ENCODE data around the gene TOLLIP. TPM values are rescaled to one million over a fixed set of nuclear protein-coding genes. Genes with fewer than 3 reads are reported as not detected.

TOLLIP gene
- total RNA-seq, 1 experiment from 2014 or later = 32.3 TPM

- TF ChIP-seq FOXJ3 (CRISPR knock-in tag; IDR thresholded peaks at IDR 0.05; ENCODE audit: borderline replicate concordance) (no peak), GABPB1 (CRISPR knock-in tag; IDR thresholded peaks at IDR 0.05) (no peak), ARID4B (CRISPR knock-in tag; IDR thresholded peaks at IDR 0.05; ENCODE audit: borderline replicate concordance) (no peak), ZNF281 (CRISPR knock-in tag; IDR thresholded peaks at IDR 0.05) (no peak), NFE2L1 (CRISPR knock-in tag; IDR thresholded peaks at IDR 0.05) (no peak), MXD4 (CRISPR knock-in tag; IDR thresholded peaks at IDR 0.05; ENCODE audit: borderline replicate concordance) (no peak), USF1 (CRISPR knock-in tag; IDR thresholded peaks at IDR 0.05) (no peak)
Observed at GRCh38 chr11:1253103-1253485, 56.3 kb downstream of the TOLLIP start (continued).

GRCh38 chr11:1252371-1253102, 56.9 kb downstream of the TOLLIP start:
- DNase-seq (ENCODE audit: low spot score) = no peak
- no peak overlapping the region for H3K4me3 Mint-ChIP-seq
- no peaks in the 10 kb centered on the region for H3K4me1 Mint-ChIP-seq
- peaks cover 17% of the 10 kb centered on the region for H3K9me3 Mint-ChIP-seq
- TF ChIP-seq, protein P1, sequence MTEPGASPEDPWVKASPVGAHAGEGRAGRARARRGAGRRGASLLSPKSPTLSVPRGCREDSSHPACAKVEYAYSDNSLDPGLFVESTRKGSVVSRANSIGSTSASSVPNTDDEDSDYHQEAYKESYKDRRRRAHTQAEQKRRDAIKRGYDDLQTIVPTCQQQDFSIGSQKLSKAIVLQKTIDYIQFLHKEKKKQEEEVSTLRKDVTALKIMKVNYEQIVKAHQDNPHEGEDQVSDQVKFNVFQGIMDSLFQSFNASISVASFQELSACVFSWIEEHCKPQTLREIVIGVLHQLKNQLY (CRISPR knock-in tag; IDR thresholded peaks at IDR 0.05) = no peak
- no peak for TF ChIP-seq ETV6 (CRISPR knock-in tag; IDR thresholded peaks at IDR 0.05)
- no peak for TF ChIP-seq GABPB1 (CRISPR knock-in tag; IDR thresholded peaks at IDR 0.05)
- no peak for TF ChIP-seq JUN (CRISPR knock-in tag; IDR thresholded peaks at IDR 0.05)
- TF ChIP-seq KAT7 (CRISPR knock-in tag; IDR thresholded peaks at IDR 0.05; ENCODE audit: borderline replicate concordance) = no peak
- TF ChIP-seq ZBTB21 (CRISPR knock-in tag; IDR thresholded peaks at IDR 0.05; ENCODE audit: borderline replicate concordance) = no peak
- TF ChIP-seq MYBL2 (CRISPR knock-in tag; IDR thresholded peaks at IDR 0.05) = no peak
- TF ChIP-seq, protein P2, sequence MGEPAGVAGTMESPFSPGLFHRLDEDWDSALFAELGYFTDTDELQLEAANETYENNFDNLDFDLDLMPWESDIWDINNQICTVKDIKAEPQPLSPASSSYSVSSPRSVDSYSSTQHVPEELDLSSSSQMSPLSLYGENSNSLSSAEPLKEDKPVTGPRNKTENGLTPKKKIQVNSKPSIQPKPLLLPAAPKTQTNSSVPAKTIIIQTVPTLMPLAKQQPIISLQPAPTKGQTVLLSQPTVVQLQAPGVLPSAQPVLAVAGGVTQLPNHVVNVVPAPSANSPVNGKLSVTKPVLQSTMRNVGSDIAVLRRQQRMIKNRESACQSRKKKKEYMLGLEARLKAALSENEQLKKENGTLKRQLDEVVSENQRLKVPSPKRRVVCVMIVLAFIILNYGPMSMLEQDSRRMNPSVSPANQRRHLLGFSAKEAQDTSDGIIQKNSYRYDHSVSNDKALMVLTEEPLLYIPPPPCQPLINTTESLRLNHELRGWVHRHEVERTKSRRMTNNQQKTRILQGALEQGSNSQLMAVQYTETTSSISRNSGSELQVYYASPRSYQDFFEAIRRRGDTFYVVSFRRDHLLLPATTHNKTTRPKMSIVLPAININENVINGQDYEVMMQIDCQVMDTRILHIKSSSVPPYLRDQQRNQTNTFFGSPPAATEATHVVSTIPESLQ (CRISPR knock-in tag; IDR thresholded peaks at IDR 0.05) = no peak
- TF ChIP-seq, protein P3, sequence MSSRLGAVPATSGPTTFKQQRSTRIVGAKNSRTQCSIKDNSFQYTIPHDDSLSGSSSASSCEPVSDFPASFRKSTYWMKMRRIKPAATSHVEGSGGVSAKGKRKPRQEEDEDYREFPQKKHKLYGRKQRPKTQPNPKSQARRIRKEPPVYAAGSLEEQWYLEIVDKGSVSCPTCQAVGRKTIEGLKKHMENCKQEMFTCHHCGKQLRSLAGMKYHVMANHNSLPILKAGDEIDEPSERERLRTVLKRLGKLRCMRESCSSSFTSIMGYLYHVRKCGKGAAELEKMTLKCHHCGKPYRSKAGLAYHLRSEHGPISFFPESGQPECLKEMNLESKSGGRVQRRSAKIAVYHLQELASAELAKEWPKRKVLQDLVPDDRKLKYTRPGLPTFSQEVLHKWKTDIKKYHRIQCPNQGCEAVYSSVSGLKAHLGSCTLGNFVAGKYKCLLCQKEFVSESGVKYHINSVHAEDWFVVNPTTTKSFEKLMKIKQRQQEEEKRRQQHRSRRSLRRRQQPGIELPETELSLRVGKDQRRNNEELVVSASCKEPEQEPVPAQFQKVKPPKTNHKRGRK (CRISPR knock-in tag; IDR thresholded peaks at IDR 0.05; ENCODE audit: borderline replicate concordance) = no peak
- no peak for TF ChIP-seq MXD4 (CRISPR knock-in tag; IDR thresholded peaks at IDR 0.05; ENCODE audit: borderline replicate concordance)
- TF ChIP-seq ELF4 (CRISPR knock-in tag; IDR thresholded peaks at IDR 0.05; ENCODE audit: low read depth) = no peak
- TF ChIP-seq FOXK1 (CRISPR knock-in tag; IDR thresholded peaks at IDR 0.05) = no peak
- no peak for TF ChIP-seq IRF2 (CRISPR knock-in tag; IDR thresholded peaks at IDR 0.05; ENCODE audit: borderline replicate concordance, low read depth)
- no peak for TF ChIP-seq ZNF263 (CRISPR knock-in tag; IDR thresholded peaks at IDR 0.05; ENCODE audit: low read depth)
- TF ChIP-seq FOXP1 (CRISPR knock-in tag; IDR thresholded peaks at IDR 0.05; ENCODE audit: borderline replicate concordance) = no peak
- H3K36me3 Mint-ChIP-seq = peaks cover 28% of the 10 kb centered on the region
- ChIA-PET POLR2A (no interaction called here), CTCF (no interaction called here)
- no peak overlapping the region for H3K27ac Mint-ChIP-seq
- no peak for ATAC-seq
- H3K27me3 Mint-ChIP-seq (ENCODE audit: low read depth) = peaks cover 9% of the 10 kb centered on the region; the same call in 1 of the 2 replicates

Measured in WTC11 (cell line).